ENCODE results near the gene KCNJ10. TPM values are rescaled to one million over a fixed set of nuclear protein-coding genes. Genes with fewer than 3 reads are reported as not detected.
A peak's percentile ranks its signal among the peaks of the same experiment; 100 is the strongest.

The KCNJ10 gene
- total and polyA plus RNA-seq, 8 donors, result 0.27 to 0.72 (median 0.56) TPM; not detected in 1

GRCh38 chr1:160086456-160086892, 16.5 kb upstream of the KCNJ10 start:
- H3K4me1 ChIP-seq, result peaks cover 5 to 8% of the 10 kb centered on the region in 2 donors
- no peaks in the 10 kb centered on the region for H3K9me3 ChIP-seq
- intact Hi-C loops (cut with DNase I), result no loop called here
- peaks cover 0 to 22% of the 10 kb centered on the region in 2 donors for H3K36me3 ChIP-seq
- no peak for TF ChIP-seq CTCF (IDR thresholded peaks at IDR 0.05)
- peaks cover 22 to 32% of the 10 kb centered on the region in 2 donors for H3K27me3 ChIP-seq
- H3K27ac ChIP-seq, result no peak overlapping the region
- DNase-seq, result no peak
- H3K4me3 ChIP-seq, result no peak overlapping the region
- no peak for ATAC-seq

DNA sequence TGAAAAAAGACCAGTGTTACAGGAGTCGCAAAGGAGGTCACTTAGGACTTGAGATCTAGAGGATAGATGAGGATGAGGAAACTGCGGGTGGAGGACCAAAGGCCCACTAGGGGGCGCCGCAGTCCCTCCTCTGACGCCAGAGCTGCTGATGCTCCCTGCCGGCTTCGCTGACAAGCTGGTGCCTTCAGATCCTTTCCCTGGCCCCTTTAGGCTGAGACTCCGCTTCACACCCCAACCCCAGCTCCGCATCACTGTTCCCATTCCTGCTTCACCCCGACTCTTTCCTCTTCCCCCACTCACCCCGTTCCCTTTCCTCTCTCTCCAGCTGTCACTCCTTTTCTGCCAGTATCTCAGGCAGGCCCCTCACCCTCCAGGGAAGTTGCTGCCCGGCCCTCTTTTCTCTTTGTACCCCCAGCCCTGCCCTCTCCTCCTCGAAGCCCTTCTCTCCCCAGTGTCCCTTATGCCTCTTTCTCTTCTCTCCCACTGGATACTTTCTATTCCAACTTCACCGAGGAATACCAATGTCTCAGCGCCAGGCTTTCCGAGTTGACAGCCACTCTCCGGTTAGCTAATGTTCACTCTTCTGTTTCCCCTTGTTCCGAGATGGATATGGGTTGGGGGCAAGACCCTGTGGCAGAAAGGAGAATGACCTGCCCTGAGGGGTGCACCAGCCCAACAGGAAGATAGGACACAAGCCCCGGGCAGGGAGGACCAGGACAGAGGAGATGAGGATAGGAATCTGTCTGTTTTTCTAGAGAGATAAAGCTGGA, 15.9 kb upstream of the KCNJ10 start:
- TF ChIP-seq CTCF (IDR thresholded peaks at IDR 0.05), result peak; percentile 74 to 84
- Histone ChIP-seq H3K4me3 (no peak overlapping the region), H3K27ac (no peak overlapping the region), H3K27me3 (peaks cover 23 to 38% of the 10 kb centered on the region in 2 donors), H3K36me3 (peaks cover 0 to 17% of the 10 kb centered on the region in 2 donors), H3K9me3 (no peaks in the 10 kb centered on the region), H3K4me1 (peaks cover 5 to 8% of the 10 kb centered on the region in 2 donors)
- DNase-seq (peak in 3 of 4 donors; percentile 71 to 90 (median 74)), ATAC-seq (peak; percentile 77)
- intact Hi-C loops (cut with DNase I), result no loop called here

- intact Hi-C loops (cut with DNase I), result no loop called here
- no peak for ATAC-seq
- peaks cover 33 to 48% of the 10 kb centered on the region in 2 donors for H3K27me3 ChIP-seq
These were observed 14.9 kb upstream of the KCNJ10 start for GRCh38 chr1:160084771-160085321.

GRCh38 chr1:160083968-160084770, 14.2 kb upstream of the KCNJ10 start:
- peaks cover 40 to 55% of the 10 kb centered on the region in 2 donors for H3K27me3 ChIP-seq
- H3K4me3 ChIP-seq, result no peak overlapping the region
- H3K9me3 ChIP-seq, result no peaks in the 10 kb centered on the region
- intact Hi-C loops (cut with DNase I), result no loop called here
- DNase-seq (peak in 3 of 4 donors; percentile 69 to 89 (median 76)), ATAC-seq (peak; percentile 93)
- peak; percentile 57 to 63 for TF ChIP-seq CTCF (IDR thresholded peaks at IDR 0.05)
- no peak overlapping the region for H3K27ac ChIP-seq
- H3K4me1 ChIP-seq, result peaks cover 5 to 8% of the 10 kb centered on the region in 2 donors
- H3K36me3 ChIP-seq, result peaks cover 0 to under 1% of the 10 kb centered on the region in 2 donors

More at GRCh38 chr1:160084771-160085321, 14.9 kb upstream of the KCNJ10 start:
- DNase-seq, result no peak
- no peaks in the 10 kb centered on the region for H3K9me3 ChIP-seq
- TF ChIP-seq CTCF (IDR thresholded peaks at IDR 0.05), result no peak
- H3K4me1 ChIP-seq, result peaks cover 5 to 8% of the 10 kb centered on the region in 2 donors
- H3K4me3 ChIP-seq, result no peak overlapping the region
- H3K27ac ChIP-seq, result no peak overlapping the region
- H3K36me3 ChIP-seq, result peaks cover 0 to 7% of the 10 kb centered on the region in 2 donors
